ENCODE measurements around the gene METRNL. TPM values are rescaled to one million over a fixed set of nuclear protein-coding genes. Genes with fewer than 3 reads are reported as not detected.

The METRNL gene
- total RNA-seq, 2 experiments from 2014 or later = 42.9 to 49.9 TPM

- H3K27me3 Mint-ChIP-seq = peaks cover 9% of the 10 kb centered on the region
- no peak overlapping the region for H3K27ac Mint-ChIP-seq
- DNase-seq (no peak), ATAC-seq (peak; percentile 10)
- no peak overlapping the region for H3K4me3 Mint-ChIP-seq
- H3K9me3 Mint-ChIP-seq (ENCODE audit: low read depth) = no peaks in the 10 kb centered on the region
- CTCF ChIA-PET = no interaction called here
- H3K4me1 Mint-ChIP-seq = peaks cover 12% of the 10 kb centered on the region
- peaks cover 7% of the 10 kb centered on the region for H3K36me3 Mint-ChIP-seq
Measured at GRCh38 chr17:83099570-83100181, 20.3 kb downstream of the METRNL start.

GRCh38 chr17:83100220-83100852 is 20.9 kb downstream of the METRNL start:
- ATAC-seq (no peak), DNase-seq (no peak)
- H3K36me3 Mint-ChIP-seq = peaks cover 6% of the 10 kb centered on the region
- H3K4me3 Mint-ChIP-seq = no peak overlapping the region
- peaks cover 12% of the 10 kb centered on the region for H3K4me1 Mint-ChIP-seq
- H3K27me3 Mint-ChIP-seq = peaks cover 9% of the 10 kb centered on the region
- H3K9me3 Mint-ChIP-seq (ENCODE audit: low read depth) = no peaks in the 10 kb centered on the region
- CTCF ChIA-PET = interaction anchor here (2.4 kb wide), 1 partner anchor 100 kb away, joined by 6 read pairs; no protein-coding TSS in a partner anchor
- no peak overlapping the region for H3K27ac Mint-ChIP-seq

DNA sequence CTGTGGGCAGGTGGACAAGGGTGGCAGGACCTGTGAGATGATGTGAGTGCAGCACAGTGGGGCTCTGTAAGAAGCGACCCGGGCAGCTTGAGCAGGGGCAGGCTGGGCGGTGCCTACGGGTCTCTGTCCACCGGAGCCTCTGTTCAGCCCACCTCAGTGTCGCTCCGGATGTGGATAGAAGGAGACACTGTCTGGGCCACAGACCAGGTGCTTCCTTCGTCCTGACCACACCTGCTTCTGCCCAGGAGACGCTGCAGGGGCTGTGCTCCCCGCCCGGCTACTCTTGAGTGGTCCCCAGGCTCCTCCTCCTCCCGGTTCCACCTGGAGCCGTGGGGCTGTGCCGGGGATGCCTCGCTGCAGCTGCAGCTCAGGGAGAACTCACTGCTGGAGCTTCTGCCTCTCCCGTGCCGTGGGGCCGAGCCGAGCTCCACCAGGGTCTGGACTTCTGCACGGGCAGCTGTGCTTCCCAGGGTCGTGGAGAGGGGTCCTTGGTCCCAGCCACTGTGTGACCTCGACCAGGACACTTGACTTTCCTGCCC is 21.5 kb downstream of the METRNL start:
- no peaks in the 10 kb centered on the region for H3K9me3 Mint-ChIP-seq (ENCODE audit: low read depth)

DNA sequence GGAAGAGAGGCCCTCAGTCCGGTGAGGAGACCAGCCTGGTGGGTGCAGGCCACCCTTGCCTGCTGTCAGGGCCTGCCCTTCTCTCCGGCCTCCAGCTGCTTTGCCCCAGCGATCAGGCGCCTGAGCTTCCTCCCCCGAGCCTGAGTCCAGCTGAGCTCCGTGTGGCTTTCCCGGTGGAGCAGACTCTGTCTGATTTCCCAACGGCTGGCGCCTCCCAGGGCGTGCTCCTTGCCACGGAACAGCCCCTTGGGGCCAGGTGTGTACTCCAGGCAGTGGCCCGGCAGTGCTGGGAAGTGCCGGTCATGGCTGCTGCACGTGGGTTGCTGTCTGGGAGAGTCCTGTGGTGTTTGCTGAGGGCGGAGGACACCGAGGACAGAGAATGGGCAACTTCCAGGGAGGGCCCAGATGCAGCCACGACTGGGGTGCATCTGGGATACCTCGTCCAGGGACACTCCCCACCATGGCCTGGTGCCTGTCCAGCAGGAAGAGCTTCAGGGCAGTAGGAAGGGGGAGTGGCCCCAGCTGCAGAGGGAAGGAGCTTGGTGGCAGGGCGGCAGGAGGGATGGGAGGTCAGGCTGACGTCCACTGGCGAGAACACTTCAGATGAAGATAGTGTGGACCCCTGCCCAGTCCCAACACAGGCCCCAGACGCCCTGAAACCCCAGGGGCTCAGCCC is 22.5 kb downstream of the METRNL start:
- Mint-ChIP-seq H3K9me3 (ENCODE audit: low read depth) (no peaks in the 10 kb centered on the region), H3K36me3 (no peaks in the 10 kb centered on the region), H3K27me3 (peaks cover 14% of the 10 kb centered on the region), H3K4me1 (peaks cover 12% of the 10 kb centered on the region), H3K4me3 (no peak overlapping the region), H3K27ac (no peak overlapping the region)
- CTCF ChIA-PET = interaction anchor here (2.4 kb wide), 1 partner anchor 98 kb away, joined by 6 read pairs; no protein-coding TSS in a partner anchor
- no peak for DNase-seq
- no peak for ATAC-seq

More for the DNA sequence above, 21.5 kb downstream of the METRNL start:
- CTCF ChIA-PET = interaction anchor here (2.4 kb wide), 1 partner anchor 99 kb away, joined by 6 read pairs; no protein-coding TSS in a partner anchor
- Mint-ChIP-seq H3K4me1 (peaks cover 12% of the 10 kb centered on the region), H3K36me3 (peaks cover 2% of the 10 kb centered on the region), H3K27ac (no peak overlapping the region), H3K4me3 (no peak overlapping the region), H3K27me3 (peaks cover 10% of the 10 kb centered on the region)
- DNase-seq = peak; percentile 58
- ATAC-seq = peak; percentile 41

GRCh38 chr17:83103200-83103942 is 24.0 kb downstream of the METRNL start:
- DNase-seq = no peak
- CTCF ChIA-PET = interaction anchor here (2.4 kb wide), 1 partner anchor 97 kb away, joined by 6 read pairs; no protein-coding TSS in a partner anchor

GRCh38 chr17:83103943-83104311 is 24.5 kb downstream of the METRNL start:
- no peak for DNase-seq
- CTCF ChIA-PET = no interaction called here
- Mint-ChIP-seq H3K27me3 (peaks cover 23% of the 10 kb centered on the region), H3K9me3 (ENCODE audit: low read depth) (no peaks in the 10 kb centered on the region), H3K36me3 (no peaks in the 10 kb centered on the region), H3K27ac (no peak overlapping the region), H3K4me3 (no peak overlapping the region), H3K4me1 (peaks cover 12% of the 10 kb centered on the region)
- no peak for ATAC-seq

More at GRCh38 chr17:83103200-83103942, 24.0 kb downstream of the METRNL start:
- Mint-ChIP-seq H3K4me3 (no peak overlapping the region), H3K27ac (no peak overlapping the region), H3K36me3 (no peaks in the 10 kb centered on the region), H3K4me1 (peaks cover 12% of the 10 kb centered on the region), H3K27me3 (peaks cover 19% of the 10 kb centered on the region), H3K9me3 (ENCODE audit: low read depth) (no peaks in the 10 kb centered on the region)
- no peak for ATAC-seq

- CTCF ChIA-PET = no interaction called here
- Mint-ChIP-seq H3K27ac (no peak overlapping the region), H3K4me3 (no peak overlapping the region)
Measured at GRCh38 chr17:83104577-83105505, 25.4 kb downstream of the METRNL start.

DNA sequence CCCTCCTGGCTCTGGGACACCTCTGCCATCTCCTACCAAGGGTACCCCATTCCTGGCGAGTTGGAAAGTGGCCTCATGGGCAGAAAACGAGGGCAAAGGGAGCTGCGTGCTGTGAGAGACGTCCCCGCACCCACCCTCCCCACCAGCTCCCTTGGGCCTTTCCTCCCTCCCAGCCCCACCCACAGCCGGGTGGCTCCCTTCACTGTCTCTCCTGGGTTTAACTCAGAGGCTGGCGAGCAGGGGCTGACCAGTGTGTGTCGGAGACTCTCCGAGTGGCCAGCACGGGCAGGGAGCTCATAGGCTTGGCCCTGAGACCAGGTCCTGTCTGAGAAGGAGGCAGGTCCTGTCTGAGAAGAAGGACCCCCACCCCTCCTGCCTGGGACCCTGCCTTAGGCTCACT is 26.1 kb downstream of the METRNL start:
- Mint-ChIP-seq H3K27me3 (peaks cover 20% of the 10 kb centered on the region), H3K4me1 (peaks cover 8% of the 10 kb centered on the region), H3K27ac (no peak overlapping the region), H3K9me3 (ENCODE audit: low read depth) (no peaks in the 10 kb centered on the region), H3K36me3 (no peaks in the 10 kb centered on the region), H3K4me3 (no peak overlapping the region)
- no peak for DNase-seq
- CTCF ChIA-PET = interaction anchor here (1.1 kb wide), 1 partner anchor 14 kb away, joined by 3 read pairs; no protein-coding TSS in a partner anchor
- no peak for ATAC-seq

More at GRCh38 chr17:83104577-83105505, 25.4 kb downstream of the METRNL start:
- DNase-seq (no peak), ATAC-seq (no peak)
- Mint-ChIP-seq H3K4me1 (peaks cover 12% of the 10 kb centered on the region), H3K36me3 (no peaks in the 10 kb centered on the region), H3K9me3 (ENCODE audit: low read depth) (no peaks in the 10 kb centered on the region), H3K27me3 (peaks cover 24% of the 10 kb centered on the region)

DNA sequence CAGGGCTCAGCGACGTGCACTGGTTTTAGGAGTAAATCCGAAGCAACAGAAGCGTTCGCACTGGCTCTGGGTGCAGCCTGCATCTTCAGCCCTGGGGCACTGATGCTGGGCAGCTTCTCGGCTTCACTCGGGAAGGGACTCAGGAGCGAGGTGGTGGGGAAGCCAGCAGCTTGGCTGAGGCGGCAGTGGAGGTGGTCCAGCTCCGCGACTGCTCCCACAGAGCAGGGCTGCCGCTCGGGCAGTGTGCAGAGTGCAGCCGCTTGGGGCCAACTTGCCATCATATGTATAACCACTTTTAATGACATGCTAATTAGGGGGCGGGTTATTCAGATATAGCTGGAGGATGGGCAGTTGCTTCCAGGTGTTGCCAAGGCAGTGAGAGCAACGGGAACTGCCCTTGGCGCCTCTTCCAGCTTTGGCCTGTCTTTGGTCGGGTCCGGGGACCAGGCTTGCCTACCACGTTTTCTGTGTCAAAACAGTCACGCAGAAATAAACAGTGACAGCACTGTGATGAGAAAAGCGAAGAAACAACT is 26.7 kb downstream of the METRNL start:
- H3K27me3 Mint-ChIP-seq = peaks cover 25% of the 10 kb centered on the region

GRCh38 chr17:83106913-83107655 is 27.7 kb downstream of the METRNL start:
- DNase-seq (no peak), ATAC-seq (no peak)
- H3K4me1 Mint-ChIP-seq = no peaks in the 10 kb centered on the region
- no peaks in the 10 kb centered on the region for H3K36me3 Mint-ChIP-seq
- CTCF ChIA-PET = no interaction called here
- H3K4me3 Mint-ChIP-seq = no peak overlapping the region
- H3K9me3 Mint-ChIP-seq (ENCODE audit: low read depth) = no peaks in the 10 kb centered on the region
- H3K27ac Mint-ChIP-seq = no peak overlapping the region
- peaks cover 30% of the 10 kb centered on the region for H3K27me3 Mint-ChIP-seq

More for the DNA sequence above, 26.7 kb downstream of the METRNL start:
- no peak overlapping the region for H3K27ac Mint-ChIP-seq
- ATAC-seq (no peak), DNase-seq (no peak)
- H3K4me3 Mint-ChIP-seq = no peak overlapping the region
- CTCF ChIA-PET = interaction anchor here (1.1 kb wide), 1 partner anchor 14 kb away, joined by 3 read pairs; no protein-coding TSS in a partner anchor
- H3K4me1 Mint-ChIP-seq = peaks cover 3% of the 10 kb centered on the region
- no peaks in the 10 kb centered on the region for H3K9me3 Mint-ChIP-seq (ENCODE audit: low read depth)
- no peaks in the 10 kb centered on the region for H3K36me3 Mint-ChIP-seq

DNA sequence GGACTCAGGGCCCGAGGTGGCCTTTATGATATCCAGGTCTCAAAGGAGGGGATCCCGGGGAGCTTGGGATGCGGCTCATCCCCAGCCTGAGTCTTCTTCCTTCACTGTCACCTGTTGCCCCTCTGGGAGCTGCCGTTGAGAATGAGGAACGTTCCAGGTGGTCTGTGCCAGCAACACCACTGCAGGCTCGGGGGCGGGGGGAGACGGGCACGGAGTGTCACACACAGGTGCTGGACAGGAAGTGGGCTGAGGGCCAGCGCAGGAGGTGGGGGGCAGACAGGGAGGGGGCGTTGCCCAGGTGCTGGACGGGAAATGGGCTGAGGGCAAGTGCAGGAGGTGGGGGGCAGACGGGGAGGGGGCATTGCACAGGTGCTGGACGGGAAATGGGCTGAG is 28.2 kb downstream of the METRNL start:
- Mint-ChIP-seq H3K27me3 (peaks cover 34% of the 10 kb centered on the region), H3K36me3 (no peaks in the 10 kb centered on the region), H3K4me3 (no peak overlapping the region), H3K9me3 (ENCODE audit: low read depth) (no peaks in the 10 kb centered on the region), H3K4me1 (no peaks in the 10 kb centered on the region), H3K27ac (no peak overlapping the region)
- CTCF ChIA-PET = interaction anchor here (0.6 kb wide), 1 partner anchor 1962 kb away, joined by 4 read pairs; no protein-coding TSS in a partner anchor
- ATAC-seq (no peak), DNase-seq (no peak)

All from activated CD8-positive, alpha-beta memory T cell treated with anti-CD3 and anti-CD28 coated beads, Interleukin-2, amount 10 ng/mL, durations not matched to agents 7 days and 5 days (primary cell).